ENCODE data around the gene CCT3.
A peak's percentile ranks its signal among the peaks of the same experiment; 100 is the strongest.

- TF ChIP-seq, protein P1, sequence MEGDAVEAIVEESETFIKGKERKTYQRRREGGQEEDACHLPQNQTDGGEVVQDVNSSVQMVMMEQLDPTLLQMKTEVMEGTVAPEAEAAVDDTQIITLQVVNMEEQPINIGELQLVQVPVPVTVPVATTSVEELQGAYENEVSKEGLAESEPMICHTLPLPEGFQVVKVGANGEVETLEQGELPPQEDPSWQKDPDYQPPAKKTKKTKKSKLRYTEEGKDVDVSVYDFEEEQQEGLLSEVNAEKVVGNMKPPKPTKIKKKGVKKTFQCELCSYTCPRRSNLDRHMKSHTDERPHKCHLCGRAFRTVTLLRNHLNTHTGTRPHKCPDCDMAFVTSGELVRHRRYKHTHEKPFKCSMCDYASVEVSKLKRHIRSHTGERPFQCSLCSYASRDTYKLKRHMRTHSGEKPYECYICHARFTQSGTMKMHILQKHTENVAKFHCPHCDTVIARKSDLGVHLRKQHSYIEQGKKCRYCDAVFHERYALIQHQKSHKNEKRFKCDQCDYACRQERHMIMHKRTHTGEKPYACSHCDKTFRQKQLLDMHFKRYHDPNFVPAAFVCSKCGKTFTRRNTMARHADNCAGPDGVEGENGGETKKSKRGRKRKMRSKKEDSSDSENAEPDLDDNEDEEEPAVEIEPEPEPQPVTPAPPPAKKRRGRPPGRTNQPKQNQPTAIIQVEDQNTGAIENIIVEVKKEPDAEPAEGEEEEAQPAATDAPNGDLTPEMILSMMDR (IDR thresholded peaks at IDR 0.05; ENCODE audit: borderline replicate concordance, extremely low read depth, low read length, poor library complexity, severe bottlenecking): peak; percentile 61
- no peak for TF ChIP-seq EZH2 (IDR thresholded peaks at IDR 0.05; ENCODE audit: borderline replicate concordance, low read depth, low read length, severe bottlenecking)
These were observed 18.4 kb downstream of the CCT3 start for GRCh38 chr1:156319664-156320063.

Data from DND-41 (cell line).